Pancreas (tissue), 10 donors: Measurements from ENCODE around the gene IGSF1. TPM values are rescaled to one million over a fixed set of nuclear protein-coding genes. Genes with fewer than 3 reads are reported as not detected.

ENCODE experiments used
- ATAC-seq, 4 donors: fragments of 200-7000 bp; cut with Tn5 transposase; one replicate each; pipeline versions ENCODE4 v1.8.0 to v1.9.1; 2020; ENCODE audit warnings: mild to moderate bottlenecking in 4 of 4, moderate library complexity in 4 of 4
- DNase-seq, 6 donors: peaks; one replicate each; pipeline ENCODE4 v3.0.0-alpha.2; 2020
- FAIRE-seq: peaks from 2 replicates; lab custom pipeline; 2012; peaks lifted over from hg19 to GRCh38; lab: Jason Lieb, UNC
- H3K27ac ChIP-seq, 4 donors: fragments of 200-600 bp; sonication (generic); 1 replicate in 3 of 4; 2 replicates in 1 of 4; pipeline versions ENCODE4 v1.5.0 to v1.8.0; 2020
- H3K27me3 ChIP-seq, 4 donors: fragments of 200-600 bp; one replicate each; pipeline ENCODE4 v1.8.0; 2021
- H3K36me3 ChIP-seq, 3 donors: fragments of 200-600 bp; sonication (generic) in 1 of 3; one replicate each; pipeline versions ENCODE4 v1.5.0 to v1.8.0; 2020 to 2021
- H3K4me1 ChIP-seq, 3 donors: fragments of 200-600 bp; one replicate each; pipeline ENCODE4 v1.8.0; 2021
- H3K4me3 ChIP-seq, 4 donors: fragments of 200-600 bp; sonication (generic) in 2 of 4; one replicate each; pipeline versions ENCODE4 v1.5.0 to v1.8.0; 2020 to 2021
- H3K9me3 ChIP-seq, 4 donors: fragments of 200-600 bp; one replicate each; pipeline ENCODE4 v1.8.0; 2021
- CTCF ChIP-seq, 4 donors: fragments of 200-600 bp; sonication (generic) in 3 of 4; IDR thresholded peaks; one replicate each; pipeline versions ENCODE4 v1.5.0 to v1.8.0; 2021; ENCODE audit warnings: antibody characterized with exemption in 4 of 4
- WGBS, 2 donors: extraction: QIAGEN DNeasy Blood & Tissue Kit; methylation state at CpG; one replicate each; pipeline ENCODE4 v1.1.7; 2013; 5-methylcytosine and 5-hydroxymethylcytosine counted together
- intact Hi-C, 3 donors: fragments of 100-400 bp; cut with DNase I; formaldehyde crosslinking; loops; one replicate each; pipeline versions ENCODE4 v1.11.1 to v1.14.2; 2022
- polyA plus RNA-seq, 2 donors: library from polyadenylated mRNA; stranded (reverse); fragments of 200-250 nt; gene quantifications; one replicate each; pipeline ENCODE4 v1.2.3, GENCODE V29; 2013
- total RNA-seq, 6 donors: library from RNA; stranded (reverse); fragmentation: NEBNext Ultra II Directional in 4 of 6; extraction: Animal tissue kit (Norgen Biotek cat#: 25700) in 4 of 6; gene quantifications; one replicate each; pipeline versions ENCODE4 v1.2.1 to v1.2.4, GENCODE V29; 2021 to 2023
- donor health status: healthy with polysubstance abuse.
- donor health status: DM: no; HTN: no; CAD: no; lungs with moderate emphysema.
- donor health status: DM: no; HTN: no; CAD: no.
- donor health status: control.
- donor health status: control.
- donor health status: Bipolar disorder and iron deficiency.
- donor health status: DM: yes; HTN: yes; CAD: no.
- donor health status: DM: no; HTN: no; CAD: no.
- donor health status: DM: no; HTN: no; CAD: no.
- donor health status: DM: yes; HTN: yes; CAD: no.

Gene IGSF1
- total and polyA plus RNA-seq, 8 donors = 0.38 to 2.0 (median 1.2) TPM

DNA sequence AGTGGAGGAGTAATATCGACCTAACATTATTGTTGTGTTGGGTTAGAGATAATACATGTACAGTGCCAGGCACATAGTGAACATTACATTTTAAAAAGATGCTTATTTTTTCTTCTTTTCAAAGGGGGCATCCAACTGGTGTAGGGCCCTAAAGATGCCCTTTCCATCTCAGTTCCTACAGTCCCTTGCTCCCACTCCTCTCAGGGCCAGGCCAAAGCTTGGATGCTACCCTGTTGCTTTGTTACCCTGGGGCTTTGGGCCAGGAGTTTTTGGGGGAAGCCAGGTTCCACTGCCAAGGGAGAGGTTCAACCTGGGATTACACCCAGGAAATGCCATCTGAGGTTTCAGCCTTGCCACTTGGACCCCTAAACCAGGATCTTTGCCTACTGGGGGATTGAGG lies 918 bp downstream of the IGSF1 start:
- no peak for FAIRE-seq
- Histone ChIP-seq H3K4me3 (no peak overlapping the region), H3K27me3 (no peaks in the 10 kb centered on the region), H3K9me3 (no peaks in the 10 kb centered on the region), H3K27ac (no peak overlapping the region), H3K4me1 (no peaks in the 10 kb centered on the region), H3K36me3 (no peaks in the 10 kb centered on the region)
- ATAC-seq = no peak
- no peak for TF ChIP-seq CTCF (IDR thresholded peaks at IDR 0.05)
- DNase-seq = no peak
- WGBS, 2 donors = 39 to 42% methylated on average over 1 of the region's 1 CpG
- intact Hi-C loops = no loop called here

DNA sequence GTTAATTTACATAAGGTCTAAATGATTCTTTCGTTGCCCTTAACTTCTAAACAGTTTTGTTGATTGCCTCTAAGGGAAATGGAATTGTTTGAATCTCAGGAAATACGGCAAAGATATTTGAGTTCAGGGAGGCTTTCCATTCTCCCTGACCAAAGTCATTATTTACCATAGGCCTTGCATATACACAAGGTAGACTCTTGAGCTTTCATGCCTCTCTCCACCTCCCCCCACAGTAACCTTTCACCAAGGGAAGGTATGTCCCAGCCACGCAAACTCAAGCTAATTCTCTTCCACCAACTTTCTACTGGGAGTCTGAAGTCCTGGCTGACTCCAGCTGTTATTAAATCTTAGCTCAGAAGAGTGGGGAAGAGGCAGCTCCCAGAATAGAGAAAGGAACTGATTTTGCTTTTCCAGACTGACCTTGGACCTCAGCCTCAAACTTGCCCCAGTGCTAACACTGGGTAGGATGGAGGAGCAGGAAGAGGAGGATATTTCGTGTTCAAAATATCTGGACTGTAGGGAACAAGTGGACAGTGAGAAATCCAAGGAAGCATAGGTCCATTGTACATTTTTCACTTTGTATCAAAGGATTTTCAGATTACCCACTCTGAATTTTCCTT lies 1.4 kb downstream of the IGSF1 start:
- no peak overlapping the region for H3K4me3 ChIP-seq
- FAIRE-seq = no peak
- no peak for ATAC-seq
- no peaks in the 10 kb centered on the region for H3K27me3 ChIP-seq
- no peaks in the 10 kb centered on the region for H3K36me3 ChIP-seq
- no peaks in the 10 kb centered on the region for H3K4me1 ChIP-seq
- intact Hi-C loops = no loop called here
- no peak for TF ChIP-seq CTCF (IDR thresholded peaks at IDR 0.05)
- DNase-seq = no peak
- 54 to 84% methylated on average over 4 of the region's 4 CpGs for WGBS, 2 donors
- no peaks in the 10 kb centered on the region for H3K9me3 ChIP-seq
- H3K27ac ChIP-seq = no peak overlapping the region

GRCh38 chrX:131279617-131280016 lies 9.5 kb downstream of the IGSF1 start:
- ATAC-seq = no peak
- DNase-seq = no peak
- Histone ChIP-seq H3K27me3 (no peaks in the 10 kb centered on the region), H3K36me3 (no peaks in the 10 kb centered on the region), H3K27ac (no peak overlapping the region), H3K9me3 (no peaks in the 10 kb centered on the region), H3K4me3 (no peak overlapping the region), H3K4me1 (no peaks in the 10 kb centered on the region)
- no peak for TF ChIP-seq CTCF (IDR thresholded peaks at IDR 0.05)
- FAIRE-seq = no peak
- WGBS, 2 donors = 48 to 56% methylated on average over 4 of the region's 4 CpGs
- intact Hi-C loops = no loop called here

GRCh38 chrX:131279197-131279596 lies 9.9 kb downstream of the IGSF1 start:
- WGBS, 2 donors = 59 to 70% methylated on average over 10 of the region's 10 CpGs
- Histone ChIP-seq H3K4me1 (no peaks in the 10 kb centered on the region), H3K36me3 (no peaks in the 10 kb centered on the region), H3K9me3 (no peaks in the 10 kb centered on the region), H3K4me3 (no peak overlapping the region), H3K27ac (no peak overlapping the region), H3K27me3 (no peaks in the 10 kb centered on the region)
- no peak for TF ChIP-seq CTCF (IDR thresholded peaks at IDR 0.05)
- ATAC-seq (no peak), FAIRE-seq (no peak), DNase-seq (no peak)
- intact Hi-C loops = no loop called here

DNA sequence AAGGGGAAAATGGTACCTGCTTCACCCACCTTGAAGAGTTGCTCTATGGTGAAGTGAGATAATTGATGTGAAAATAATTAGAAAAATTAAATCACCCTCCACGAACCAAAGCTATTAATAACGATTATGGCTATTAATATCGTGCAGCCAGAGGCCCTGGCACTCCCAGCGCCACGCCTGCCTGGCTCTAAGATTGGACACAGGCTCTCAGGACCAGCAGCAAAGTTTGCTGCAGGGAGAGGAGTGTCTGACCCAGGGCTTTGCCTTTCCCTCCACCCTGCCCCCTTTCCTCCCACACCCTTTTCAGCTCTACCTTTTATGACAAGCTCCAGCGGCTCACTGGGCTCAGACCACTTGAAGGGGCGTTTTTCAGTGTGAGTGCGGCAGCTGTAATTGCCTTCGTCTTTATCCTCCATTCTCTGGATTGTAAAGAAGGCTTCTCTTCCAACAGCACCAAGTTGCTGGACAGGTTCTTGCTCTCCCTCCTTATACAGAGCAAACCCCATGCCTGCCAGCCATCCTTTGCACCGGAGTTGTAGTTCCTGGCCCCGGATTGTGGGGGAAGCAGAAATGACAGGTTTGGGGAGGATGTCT lies 11.5 kb downstream of the IGSF1 start:
- DNase-seq (no peak), ATAC-seq (no peak), FAIRE-seq (no peak)
- intact Hi-C loops = no loop called here
- WGBS, 2 donors = 44 to 51% methylated on average over 11 of the region's 11 CpGs
- Histone ChIP-seq H3K4me3 (no peak overlapping the region), H3K9me3 (no peaks in the 10 kb centered on the region), H3K27me3 (no peaks in the 10 kb centered on the region), H3K4me1 (no peaks in the 10 kb centered on the region), H3K36me3 (no peaks in the 10 kb centered on the region), H3K27ac (no peak overlapping the region)
- TF ChIP-seq CTCF (IDR thresholded peaks at IDR 0.05) = no peak
